Psoas muscle (tissue), 8 donors: ENCODE data around the gene FBXW4. TPM values are rescaled to one million over a fixed set of nuclear protein-coding genes. Genes with fewer than 3 reads are reported as not detected.

Source experiments
- ATAC-seq, 4 donors: fragments of 200-7000 bp; cut with Tn5 transposase; one replicate each; pipeline ENCODE4 v1.9.1; 2020; ENCODE audit warnings: moderate library complexity in 3 of 4, mild to moderate bottlenecking in 2 of 4
- DNase-seq, 2 donors: peaks; one replicate each; pipeline ENCODE4 v3.0.0-alpha.2; 2020
- H3K27ac ChIP-seq: fragments of 200-600 bp; one replicate; pipeline ENCODE4 v1.8.0; 2022
- H3K27me3 ChIP-seq, 3 donors: fragments of 200-600 bp in 1 of 3; one replicate each; pipeline versions ENCODE4 v1.6.1 to v1.8.0; 2013 to 2022; ENCODE audit warnings: low read length in 2 of 3, mild to moderate bottlenecking in 2 of 3, moderate library complexity in 1 of 3; ENCODE audit not compliant: insufficient read depth in 3 of 3
- H3K36me3 ChIP-seq, 2 donors: fragments of 200-600 bp in 1 of 2; one replicate each; pipeline versions ENCODE4 v1.6.1 to v1.8.0; 2013 to 2022; ENCODE audit warnings: low read depth in 1 of 2, mild to moderate bottlenecking in 1 of 2, moderate library complexity in 1 of 2; ENCODE audit not compliant: insufficient read depth in 1 of 2
- H3K4me1 ChIP-seq: fragments of 200-600 bp; one replicate; pipeline ENCODE4 v1.8.0; 2022
- H3K4me3 ChIP-seq: fragments of 200-600 bp; one replicate; pipeline ENCODE4 v1.8.0; 2022; ENCODE audit warnings: mild to moderate bottlenecking
- H3K9me3 ChIP-seq: fragments of 200-600 bp; one replicate; pipeline ENCODE4 v1.8.0; 2022
- whole genome bisulfite sequencing, 3 donors: extraction: QIAGEN DNeasy Blood & Tissue Kit; methylation state at CpG; one replicate each; pipeline versions ENCODE4 v1.1.6 to v1.1.7; 2013; 5-methylcytosine and 5-hydroxymethylcytosine counted together
- intact Hi-C, 2 donors: fragments of 100-400 bp; cut with DNase I; formaldehyde crosslinking; loops; one replicate each; pipeline versions ENCODE4 v1.11.0 to v1.14.2; 2022
- polyA plus RNA-seq, 3 donors: library from polyadenylated mRNA; stranded (reverse); fragments of 200-250 nt; gene quantifications; one replicate each; pipeline ENCODE4 v1.2.3, GENCODE V29; 2013
- total RNA-seq, 4 donors: library from RNA; stranded (reverse); fragmentation: NEBNext Ultra II Directional in 2 of 4; extraction: Animal tissue kit (Norgen Biotek cat#: 25700) in 2 of 4; gene quantifications; one replicate each; pipeline versions ENCODE4 v1.2.1 to v1.2.4, GENCODE V29; 2021 to 2023
- TF ChIP-seq, protein P1 (sequence below): fragments of 200-600 bp; IDR thresholded peaks from one replicate; pipeline ENCODE4 v1.8.0; 2022; ENCODE audit warnings: antibody characterized with exemption
- donor health status: healthy with polysubstance abuse.
- donor health status: DM: no; HTN: no; CAD: no; lungs with moderate emphysema.
- donor health status: Bipolar disorder and iron deficiency.
- donor health status: healthy.
- donor health status: DM: yes; HTN: yes; CAD: no.
- donor health status: DM: no; HTN: no; CAD: no.
- donor health status: DM: no; HTN: no; CAD: no.
- donor health status: DM: yes; HTN: yes; CAD: no.

The FBXW4 gene
- total and polyA plus RNA-seq, 7 donors = 15.5 to 100 (median 69.0) TPM

GRCh38 chr10:101575580-101576210 is 119.3 kb downstream of the FBXW4 start:
- TF ChIP-seq, protein P1, sequence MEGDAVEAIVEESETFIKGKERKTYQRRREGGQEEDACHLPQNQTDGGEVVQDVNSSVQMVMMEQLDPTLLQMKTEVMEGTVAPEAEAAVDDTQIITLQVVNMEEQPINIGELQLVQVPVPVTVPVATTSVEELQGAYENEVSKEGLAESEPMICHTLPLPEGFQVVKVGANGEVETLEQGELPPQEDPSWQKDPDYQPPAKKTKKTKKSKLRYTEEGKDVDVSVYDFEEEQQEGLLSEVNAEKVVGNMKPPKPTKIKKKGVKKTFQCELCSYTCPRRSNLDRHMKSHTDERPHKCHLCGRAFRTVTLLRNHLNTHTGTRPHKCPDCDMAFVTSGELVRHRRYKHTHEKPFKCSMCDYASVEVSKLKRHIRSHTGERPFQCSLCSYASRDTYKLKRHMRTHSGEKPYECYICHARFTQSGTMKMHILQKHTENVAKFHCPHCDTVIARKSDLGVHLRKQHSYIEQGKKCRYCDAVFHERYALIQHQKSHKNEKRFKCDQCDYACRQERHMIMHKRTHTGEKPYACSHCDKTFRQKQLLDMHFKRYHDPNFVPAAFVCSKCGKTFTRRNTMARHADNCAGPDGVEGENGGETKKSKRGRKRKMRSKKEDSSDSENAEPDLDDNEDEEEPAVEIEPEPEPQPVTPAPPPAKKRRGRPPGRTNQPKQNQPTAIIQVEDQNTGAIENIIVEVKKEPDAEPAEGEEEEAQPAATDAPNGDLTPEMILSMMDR = no peak
- H3K27ac ChIP-seq = no peak overlapping the region
- no peak for ATAC-seq
- peaks cover 13% of the 10 kb centered on the region for H3K9me3 ChIP-seq
- DNase-seq = peak in 1 of 2 donors; percentile 44
- no peaks in the 10 kb centered on the region for H3K27me3 ChIP-seq
- H3K36me3 ChIP-seq = peaks cover 0 to 37% of the 10 kb centered on the region in 2 donors
- no peaks in the 10 kb centered on the region for H3K4me1 ChIP-seq
- intact Hi-C loops = no loop called here
- 77 to 84% (median 81%) methylated on average over 7 of the region's 7 CpGs for WGBS, 3 donors
- H3K4me3 ChIP-seq = no peak overlapping the region

GRCh38 chr10:101575091-101575490 is 119.9 kb downstream of the FBXW4 start:
- intact Hi-C loops = no loop called here
- Histone ChIP-seq H3K27ac (no peak overlapping the region), H3K4me1 (no peaks in the 10 kb centered on the region), H3K9me3 (peaks cover 13% of the 10 kb centered on the region), H3K27me3 (peaks cover 0 to under 1% (median 0%) of the 10 kb centered on the region in 3 donors), H3K36me3 (peaks cover 0 to 31% of the 10 kb centered on the region in 2 donors), H3K4me3 (no peak overlapping the region)
- DNase-seq = peak in 1 of 2 donors; percentile 30
- TF ChIP-seq, protein P1 = no peak
- no peak for ATAC-seq
- WGBS, 3 donors = 72 to 89% (median 81%) methylated on average over 3 of the region's 3 CpGs

GRCh38 chr10:101573885-101574753 is 120.9 kb downstream of the FBXW4 start:
- ATAC-seq (no peak), DNase-seq (peak in 1 of 2 donors; percentile 30)
- Histone ChIP-seq H3K4me3 (no peak overlapping the region), H3K27ac (no peak overlapping the region), H3K36me3 (peaks cover 0 to 21% of the 10 kb centered on the region in 2 donors), H3K4me1 (no peaks in the 10 kb centered on the region), H3K9me3 (peaks cover 13% of the 10 kb centered on the region), H3K27me3 (peaks cover 0 to 10% (median 3%) of the 10 kb centered on the region in 3 donors)
- TF ChIP-seq, protein P1 = no peak
- 79 to 83% (median 79%) methylated on average over 25 of the region's 25 CpGs for WGBS, 3 donors
- intact Hi-C loops = loop anchor here in 1 of 2 donors (5.0 kb wide), 3 partner anchors 272 to 412 kb away; no protein-coding TSS in a partner anchor

DNA sequence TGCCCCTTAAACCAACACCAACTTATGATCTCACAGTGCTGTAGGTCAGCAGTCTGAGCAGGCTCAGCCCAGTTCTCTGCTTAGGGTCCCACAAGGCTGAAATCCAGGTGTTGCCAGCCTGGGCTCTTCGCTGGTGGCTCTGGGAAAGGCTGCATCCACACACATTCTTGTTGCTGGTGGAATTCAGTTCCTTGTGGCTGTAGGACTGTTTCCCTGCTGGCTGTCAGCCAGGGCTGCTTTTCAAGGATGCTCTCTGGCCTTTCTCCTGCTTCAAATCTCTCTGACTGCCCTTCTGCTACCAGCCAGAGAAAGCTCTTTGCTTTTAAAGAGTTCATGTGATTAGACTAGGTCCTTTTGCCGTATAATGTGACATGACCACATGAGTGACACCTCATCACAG is 122.2 kb downstream of the FBXW4 start:
- H3K27me3 ChIP-seq = peaks cover 0 to 22% (median 3%) of the 10 kb centered on the region in 3 donors
- 87 to 97% (median 88%) methylated on average over 2 of the region's 2 CpGs for WGBS, 3 donors
- intact Hi-C loops = loop anchor here in 1 of 2 donors (5.0 kb wide), 3 partner anchors 270 to 410 kb away; no protein-coding TSS in a partner anchor

More for the DNA sequence above, 122.2 kb downstream of the FBXW4 start:
- TF ChIP-seq, protein P1 = no peak
- Histone ChIP-seq H3K4me3 (no peak overlapping the region), H3K4me1 (no peaks in the 10 kb centered on the region), H3K27ac (no peak overlapping the region), H3K36me3 (peaks cover 0 to 8% of the 10 kb centered on the region in 2 donors), H3K9me3 (peaks cover 13% of the 10 kb centered on the region)
- DNase-seq (peak in 1 of 2 donors; percentile 32), ATAC-seq (no peak)
